ENCODE results near the gene PDIA4. TPM values are rescaled to one million over a fixed set of nuclear protein-coding genes. Genes with fewer than 3 reads are reported as not detected.

Gene PDIA4
- total and polyA plus RNA-seq, 2 of the 8 experiments (the other 6 are each of a cell fraction or from before 2014, with no cell fraction given), result 119 to 303 TPM

DNA sequence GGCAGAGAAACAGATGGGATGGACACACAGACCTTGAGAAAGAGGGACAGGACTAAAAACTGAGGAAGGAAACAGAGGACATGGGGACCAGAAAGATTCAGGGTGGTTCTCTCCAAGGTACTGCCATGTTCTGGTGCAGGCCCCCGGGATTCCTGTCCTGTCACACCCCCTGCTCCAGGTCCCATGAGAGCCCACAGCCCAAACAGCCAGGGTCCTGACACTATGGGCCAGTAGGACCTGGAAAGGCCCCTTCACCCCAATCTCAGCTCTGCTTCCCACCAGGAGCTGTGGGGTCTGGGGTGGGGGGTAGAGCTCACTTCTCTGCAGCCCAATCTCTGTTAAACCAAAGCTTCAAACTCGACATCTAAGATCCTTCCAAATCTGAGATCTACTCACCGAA is 21.2 kb downstream of the PDIA4 start:
- FAIRE-seq, result no peak
- H3K36me3 ChIP-seq (ENCODE audit: control insufficient read depth in 2 of 4, insufficient read depth in 4 of 4, low read length in 3 of 4), result peaks cover 39 to 87% (median 71%) of the 10 kb centered on the region in 4 experiments
- POLR2A ChIA-PET (ENCODE audit: partially characterized antibody), result interaction anchor here (0.8 to 1.3 kb wide), 4 partner anchors 14 to 270 kb away, joined by 3 to 5 read pairs (median 3); no protein-coding TSS in a partner anchor

More for the DNA sequence above, 21.2 kb downstream of the PDIA4 start:
- no peaks in the 10 kb centered on the region for H3K9me3 ChIP-seq (ENCODE audit: insufficient read depth in 2 of 2, low read depth in 1 of 2, low read length in 1 of 2)
- H3K4ac ChIP-seq (replicated peaks; ENCODE audit: insufficient read length, low read depth, low read length), result no peak overlapping the region
- H3K14ac ChIP-seq (ENCODE audit: insufficient read length), result no peak overlapping the region
- peaks cover 7% of the 10 kb centered on the region for H3K79me1 ChIP-seq (ENCODE audit: low read depth, low read length)
- H2BK5ac ChIP-seq (ENCODE audit: low read depth, low read length), result no peak overlapping the region
- no peak overlapping the region for H2BK120ac ChIP-seq (replicated peaks; ENCODE audit: low read depth, low read length)
- peaks cover 12 to 17% of the 10 kb centered on the region in 2 experiments for H4K20me1 ChIP-seq (replicated peaks in 1 of 2; ENCODE audit: control insufficient read depth in 1 of 2, insufficient read depth in 2 of 2, low read length in 2 of 2)
- no peaks in the 10 kb centered on the region for H3K79me2 ChIP-seq (ENCODE audit: control insufficient read depth in 1 of 2, insufficient read depth in 2 of 2, low read length in 2 of 2)
- no peak for TF ChIP-seq CHD2 (IDR thresholded peaks at IDR 0.05; ENCODE audit: low read length)
- no peak for TF ChIP-seq SIN3A (conservative IDR thresholded peaks at IDR 0.05 in 1 of 2, IDR thresholded peaks at IDR 0.05 in 1 of 2; ENCODE audit: low read depth in 1 of 2, low read length in 2 of 2)
- TF ChIP-seq, protein P1, sequence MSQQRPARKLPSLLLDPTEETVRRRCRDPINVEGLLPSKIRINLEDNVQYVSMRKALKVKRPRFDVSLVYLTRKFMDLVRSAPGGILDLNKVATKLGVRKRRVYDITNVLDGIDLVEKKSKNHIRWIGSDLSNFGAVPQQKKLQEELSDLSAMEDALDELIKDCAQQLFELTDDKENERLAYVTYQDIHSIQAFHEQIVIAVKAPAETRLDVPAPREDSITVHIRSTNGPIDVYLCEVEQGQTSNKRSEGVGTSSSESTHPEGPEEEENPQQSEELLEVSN (IDR thresholded peaks at IDR 0.05), result no peak
- no peak for TF ChIP-seq CEBPB (IDR thresholded peaks at IDR 0.05; ENCODE audit: low read depth, low read length)
- no peak for TF ChIP-seq CTBP2 (IDR thresholded peaks at IDR 0.05; ENCODE audit: borderline replicate concordance, insufficient read depth, insufficient read length, low read length)
- no peak for TF ChIP-seq ZNF274 (IDR thresholded peaks at IDR 0.05; ENCODE audit: borderline replicate concordance, extremely low read depth, low read length)
- no peak for TF ChIP-seq RNF2 (IDR thresholded peaks at IDR 0.05; ENCODE audit: borderline replicate concordance, low read depth, low read length, missing control alignments, poor library complexity, severe bottlenecking)
- TF ChIP-seq JUN (IDR thresholded peaks at IDR 0.05; ENCODE audit: low read depth, low read length), result no peak
- TF ChIP-seq HDAC2 (IDR thresholded peaks at IDR 0.05; ENCODE audit: borderline replicate concordance in 1 of 2, low read depth in 2 of 2, low read length in 2 of 2), result no peak
- TF ChIP-seq SIRT6 (IDR thresholded peaks at IDR 0.05; ENCODE audit: low read length), result no peak
- no peak for TF ChIP-seq EGR1 (IDR thresholded peaks at IDR 0.05; ENCODE audit: borderline replicate concordance, low read depth, low read length)
- TF ChIP-seq RAD21 (IDR thresholded peaks at IDR 0.05 in 1 of 2, conservative IDR thresholded peaks at IDR 0.05 in 1 of 2; ENCODE audit: low read depth in 2 of 2, low read length in 2 of 2), result no peak
- no peak overlapping the region for H3K4me2 ChIP-seq (ENCODE audit: insufficient read depth in 1 of 2, low read depth in 2 of 2, low read length in 2 of 2)
- no peak overlapping the region for H3K27ac ChIP-seq (ENCODE audit: low read depth, low read length)
- no peak overlapping the region for H3K23ac ChIP-seq (ENCODE audit: insufficient read length)
- H4K5ac ChIP-seq (ENCODE audit: insufficient read length, low read depth, low read length), result no peak overlapping the region
- no peaks in the 10 kb centered on the region for H3K23me2 ChIP-seq (ENCODE audit: low read depth, low read length)
- H2BK20ac ChIP-seq (ENCODE audit: low read length), result no peak overlapping the region
- no peak overlapping the region for H2AFZ ChIP-seq (ENCODE audit: low read length)
- no peak overlapping the region for H2BK12ac ChIP-seq (ENCODE audit: low read depth, low read length)
- no peak overlapping the region for H3K18ac ChIP-seq (ENCODE audit: extremely low read depth, low read length)
- H3K4me1 ChIP-seq (replicated peaks in 1 of 4; ENCODE audit: control insufficient read depth in 3 of 4, insufficient read depth in 4 of 4, low read length in 3 of 4), result no peaks in the 10 kb centered on the region; a peak in 3 of 7 replicates
- H2BK15ac ChIP-seq (ENCODE audit: low read length), result no peak overlapping the region
- H3K9ac ChIP-seq (replicated peaks in 1 of 4; ENCODE audit: extremely low read depth in 1 of 4, low read depth in 3 of 4, low read length in 3 of 4), result no peak overlapping the region
- H4K91ac ChIP-seq (replicated peaks; ENCODE audit: insufficient read length, low read length), result no peak overlapping the region
- CTCF ChIA-PET (ENCODE audit: partially characterized antibody), result interaction anchor here (0.9 to 4.4 kb wide), 24 partner anchors 8 to 423 kb away, joined by 3 to 56 read pairs (median 4); partner anchors contain the start of gene ZNF425
- H2AK5ac ChIP-seq (ENCODE audit: low read depth, low read length), result no peak overlapping the region
- H3K27me3 ChIP-seq (replicated peaks in 1 of 4; ENCODE audit: control insufficient read depth in 3 of 4, extremely low read depth in 1 of 4, insufficient read depth in 3 of 4, low read length in 3 of 4), result no peaks in the 10 kb centered on the region
- H4K8ac ChIP-seq (ENCODE audit: extremely low read depth, insufficient read depth, low read length), result no peak overlapping the region
- H3K56ac ChIP-seq (replicated peaks; ENCODE audit: insufficient read length, low read depth, low read length), result no peak overlapping the region
- H3K4me3 ChIP-seq (ENCODE audit: extremely low read depth in 1 of 4, insufficient read depth in 2 of 4, low read depth in 3 of 4, low read length in 4 of 4), result no peak overlapping the region
- 90% methylated on average over 3 of the region's 3 CpGs; no CpG with 5 or more reads in 1 of the 2 experiments for WGBS, 2 experiments (ENCODE audit: extremely low coverage in 1 of 2, insufficient coverage in 1 of 2, insufficient read length in 1 of 2, insufficient replicate concordance in 2 of 2, low coverage in 1 of 2, low lambda C conversion rate in 2 of 2, missing lambda C conversion rate in 1 of 2)
- DNase-seq (ENCODE audit: low read depth in 1 of 2, low spot score in 2 of 2), result no peak
